ENCODE results near the gene HELZ2. TPM values are rescaled to one million over a fixed set of nuclear protein-coding genes. Genes with fewer than 3 reads are reported as not detected.
"Not testable (repeated sequence)": the region's sequence is repeated elsewhere in the genome, so short reads cannot be mapped to it uniquely, and the experiment has no call there.

The HELZ2 gene
- total and polyA plus RNA-seq, 10 of the 15 experiments (the other 5 are each of a cell fraction or from before 2014, with no cell fraction given), result 0.05 to 33.3 (median 6.2) TPM

GRCh38 chr20:63601679-63602078, 27.6 kb upstream of the HELZ2 start:
- TF ChIP-seq CBFB (IDR thresholded peaks at IDR 0.05; ENCODE audit: low read depth), result peak; percentile 84
- peak; percentile 57 for TF ChIP-seq EED (IDR thresholded peaks at IDR 0.05; ENCODE audit: low read depth)
- peak; percentile 78 for TF ChIP-seq RUNX3 (IDR thresholded peaks at IDR 0.05; ENCODE audit: low read length)
- H3K4me3 ChIP-seq; ATAC-seq; FAIRE-seq; H3K9me3 ChIP-seq (replicated peaks; ENCODE audit: control insufficient read depth, insufficient read depth, low read length); H3K4me2 ChIP-seq (ENCODE audit: control insufficient read depth, insufficient read depth); BruUV-seq (replicated peaks); POLR2A ChIA-PET; intact Hi-C loops (cut with micrococcal nuclease; ENCODE audit: unreplicated experiment); in situ Hi-C loops (cut with MboI); H3K9ac ChIP-seq (ENCODE audit: control insufficient read depth, insufficient read depth, low read length); RAD21 ChIA-PET (ENCODE audit: unreplicated experiment); DNase-seq (ENCODE audit: low read depth, low spot score); H3K27ac ChIP-seq (ENCODE audit: control insufficient read depth, insufficient read depth); H3K4me1 ChIP-seq (ENCODE audit: control insufficient read depth, insufficient read depth, low read length); H3K79me2 ChIP-seq (ENCODE audit: control insufficient read depth, insufficient read depth, low read length); H3K27me3 ChIP-seq (replicated peaks in 1 of 2; ENCODE audit: control insufficient read depth in 2 of 2, insufficient read depth in 2 of 2, low read length in 1 of 2); H2AFZ ChIP-seq (ENCODE audit: control insufficient read depth, low read depth, low read length); H4K20me1 ChIP-seq (ENCODE audit: control insufficient read depth, insufficient read depth): not testable (repeated sequence)
- WGBS (ENCODE audit: insufficient coverage, insufficient replicate concordance, low lambda C conversion rate, missing lambda C conversion rate), result 31% methylated on average over 8 of the region's 8 CpGs
- peaks cover 14 to 16% of the 10 kb centered on the region in 2 experiments for H3K36me3 ChIP-seq (ENCODE audit: control insufficient read depth in 2 of 2, insufficient read depth in 2 of 2, low read length in 1 of 2)
- CTCF ChIA-PET, result interaction anchor here (1.3 kb wide), 1 partner anchor 63 kb away, joined by 3 read pairs; no protein-coding TSS in a partner anchor
- SMC1A ChIA-PET (ENCODE audit: uncharacterized antibody, unreplicated experiment), result interaction anchor here (0.9 kb wide), 2 partner anchors 15 to 23 kb away, joined by 3 read pairs; no protein-coding TSS in a partner anchor

GRCh38 chr20:63599396-63600050, 25.5 kb upstream of the HELZ2 start:
- TF ChIP-seq, protein P1, sequence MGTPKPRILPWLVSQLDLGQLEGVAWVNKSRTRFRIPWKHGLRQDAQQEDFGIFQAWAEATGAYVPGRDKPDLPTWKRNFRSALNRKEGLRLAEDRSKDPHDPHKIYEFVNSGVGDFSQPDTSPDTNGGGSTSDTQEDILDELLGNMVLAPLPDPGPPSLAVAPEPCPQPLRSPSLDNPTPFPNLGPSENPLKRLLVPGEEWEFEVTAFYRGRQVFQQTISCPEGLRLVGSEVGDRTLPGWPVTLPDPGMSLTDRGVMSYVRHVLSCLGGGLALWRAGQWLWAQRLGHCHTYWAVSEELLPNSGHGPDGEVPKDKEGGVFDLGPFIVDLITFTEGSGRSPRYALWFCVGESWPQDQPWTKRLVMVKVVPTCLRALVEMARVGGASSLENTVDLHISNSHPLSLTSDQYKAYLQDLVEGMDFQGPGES (IDR thresholded peaks at IDR 0.05), result no peak
- TF ChIP-seq HCFC1 (IDR thresholded peaks at IDR 0.05; ENCODE audit: low read length) (no peak), SMAD1 (IDR thresholded peaks at IDR 0.05; ENCODE audit: low read depth, partially characterized antibody) (no peak), BACH1 (IDR thresholded peaks at IDR 0.05; ENCODE audit: borderline replicate concordance) (no peak), CHD2 (IDR thresholded peaks at IDR 0.05; ENCODE audit: borderline replicate concordance, low read depth, low read length) (no peak), BCL3 (IDR thresholded peaks at IDR 0.05; ENCODE audit: borderline replicate concordance, insufficient read depth, low read depth, low read length, poor library complexity, severe bottlenecking) (no peak), PAX5 (IDR thresholded peaks at IDR 0.05; ENCODE audit: borderline replicate concordance, low read depth, low read length) (no peak), GABPA (IDR thresholded peaks at IDR 0.05; ENCODE audit: low read depth) (no peak), STAT1 (conservative IDR thresholded peaks at IDR 0.05) (no peak), NBN (IDR thresholded peaks at IDR 0.05) (no peak), RBBP5 (conservative IDR thresholded peaks at IDR 0.05) (no peak)
- ATAC-seq (no peak), DNase-seq (ENCODE audit: low read depth, low spot score) (no peak), FAIRE-seq (no peak)
- BruUV-seq (replicated peaks), result no TSS peak
- intact Hi-C loops (cut with micrococcal nuclease; ENCODE audit: unreplicated experiment), result no loop called here
- ChIA-PET RAD21 (ENCODE audit: unreplicated experiment) (interaction anchor here (0.5 kb wide), 1 partner anchor 35 kb away, joined by 3 read pairs; no protein-coding TSS in a partner anchor), POLR2A (no interaction called here), CTCF (no interaction called here), SMC1A (ENCODE audit: uncharacterized antibody, unreplicated experiment) (no interaction called here)
- Histone ChIP-seq H3K79me2 (ENCODE audit: control insufficient read depth, insufficient read depth, low read length) (no peaks in the 10 kb centered on the region), H3K36me3 (ENCODE audit: control insufficient read depth in 2 of 2, insufficient read depth in 2 of 2, low read length in 1 of 2) (peaks cover 14 to 16% of the 10 kb centered on the region in 2 experiments), H3K4me3 (no peak overlapping the region), H3K27ac (ENCODE audit: control insufficient read depth, insufficient read depth) (no peak overlapping the region), H3K4me1 (ENCODE audit: control insufficient read depth, insufficient read depth, low read length) (no peaks in the 10 kb centered on the region), H3K4me2 (ENCODE audit: control insufficient read depth, insufficient read depth) (no peak overlapping the region), H3K9me3 (replicated peaks; ENCODE audit: control insufficient read depth, insufficient read depth, low read length) (no peaks in the 10 kb centered on the region; the same call in 2 of the 3 replicates), H3K9ac (ENCODE audit: control insufficient read depth, insufficient read depth, low read length) (no peak overlapping the region), H4K20me1 (ENCODE audit: control insufficient read depth, insufficient read depth) (no peaks in the 10 kb centered on the region), H2AFZ (ENCODE audit: control insufficient read depth, low read depth, low read length) (no peak overlapping the region), H3K27me3 (replicated peaks in 1 of 2; ENCODE audit: control insufficient read depth in 2 of 2, insufficient read depth in 2 of 2, low read length in 1 of 2) (no peaks in the 10 kb centered on the region)
- in situ Hi-C loops (cut with MboI), result no loop called here
- 97% methylated on average over 27 of the region's 27 CpGs for WGBS (ENCODE audit: insufficient coverage, insufficient replicate concordance, low lambda C conversion rate, missing lambda C conversion rate)

All from GM12878 (cell line).